ENCODE measurements around the gene GABRR3. TPM values are rescaled to one million over a fixed set of nuclear protein-coding genes. Genes with fewer than 3 reads are reported as not detected.

Gene GABRR3
- not detected in 2 replicates for total RNA-seq

GRCh38 chr3:98035208-98035607, at the start of gene GABRR3:
Gene GABRR3, minus strand, starts transcription at chr3:98035315. Its CDS starts 328 bp downstream, at chr3:98034987.

GRCh38 chr3:97971679-97972567, 63.2 kb downstream of the GABRR3 start, which contains the start of gene RIOX2:
Gene RIOX2, minus strand, starts transcription at chr3:97972431. Its CDS starts 4,838 bp downstream, at chr3:97967593.

Other genes starting within 250 kb of the GABRR3 start
- 27.3 and 27.6 TPM in 2 replicates for gene CRYBG3, start 213.3 kb downstream of the GABRR3 start, total RNA-seq
- gene RIOX2, start 62.9 kb downstream of the GABRR3 start, total RNA-seq, result 24.9 and 31.2 TPM in 2 replicates
- gene OR5AC2, start 51.9 kb upstream of the GABRR3 start, total RNA-seq, result not detected in 2 replicates
- not detected in 2 replicates for gene OR5H1, start 95.4 kb upstream of the GABRR3 start, total RNA-seq
- not detected in 2 replicates for gene OR5H14, start 112.2 kb upstream of the GABRR3 start, total RNA-seq
- gene OR5H15, start 131.4 kb upstream of the GABRR3 start, total RNA-seq, result not detected in 2 replicates
- not detected in 2 replicates for gene OR5H6, start 228.9 kb upstream of the GABRR3 start, total RNA-seq
- not detected in 2 replicates for gene OR5H2, start 247.2 kb upstream of the GABRR3 start, total RNA-seq

Measured in aortic smooth muscle cell (primary cell).